ENCODE data around the gene CLASP1.
A peak's percentile ranks its signal among the peaks of the same experiment; 100 is the strongest.
"Not testable (repeated sequence)": the region's sequence is repeated elsewhere in the genome, so short reads cannot be mapped to it uniquely, and the experiment has no call there.

CLASP1 gene

DNA sequence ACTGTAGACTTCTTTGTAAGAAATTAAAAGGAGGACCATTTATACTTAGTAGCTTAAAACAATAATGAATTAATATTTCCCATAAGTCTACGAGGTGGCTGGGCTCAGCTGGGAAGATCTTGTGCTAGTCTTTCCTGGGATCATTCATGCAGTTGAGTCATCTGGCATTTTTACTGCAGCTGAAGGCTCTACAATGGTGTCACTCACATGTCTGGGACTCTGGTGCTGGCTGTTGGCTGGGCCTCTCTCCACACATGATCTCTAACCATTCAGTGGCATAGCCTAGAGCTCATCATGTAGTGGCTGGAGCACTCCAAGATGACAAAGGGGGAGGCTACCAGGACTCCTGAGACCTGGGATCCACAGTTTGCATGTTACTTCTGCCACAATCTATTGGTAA lies 35.5 kb downstream of the CLASP1 start:
- peaks cover 11% of the 10 kb centered on the region for H3K4me1 ChIP-seq (ENCODE audit: low read length)
- no peak overlapping the region for H2AFZ ChIP-seq (ENCODE audit: low read depth, low read length)
- H3K27me3 ChIP-seq (ENCODE audit: low read depth, low read length) = no peaks in the 10 kb centered on the region
- no peak overlapping the region for H3K9ac ChIP-seq (ENCODE audit: low read length)
- H3K9me3 ChIP-seq (ENCODE audit: insufficient read depth, low read length) = peaks cover 4% of the 10 kb centered on the region; the same call in 1 of the 2 replicates
- no peaks in the 10 kb centered on the region for H3K36me3 ChIP-seq (replicated peaks; ENCODE audit: low read depth, low read length)
- TF ChIP-seq, protein P1, sequence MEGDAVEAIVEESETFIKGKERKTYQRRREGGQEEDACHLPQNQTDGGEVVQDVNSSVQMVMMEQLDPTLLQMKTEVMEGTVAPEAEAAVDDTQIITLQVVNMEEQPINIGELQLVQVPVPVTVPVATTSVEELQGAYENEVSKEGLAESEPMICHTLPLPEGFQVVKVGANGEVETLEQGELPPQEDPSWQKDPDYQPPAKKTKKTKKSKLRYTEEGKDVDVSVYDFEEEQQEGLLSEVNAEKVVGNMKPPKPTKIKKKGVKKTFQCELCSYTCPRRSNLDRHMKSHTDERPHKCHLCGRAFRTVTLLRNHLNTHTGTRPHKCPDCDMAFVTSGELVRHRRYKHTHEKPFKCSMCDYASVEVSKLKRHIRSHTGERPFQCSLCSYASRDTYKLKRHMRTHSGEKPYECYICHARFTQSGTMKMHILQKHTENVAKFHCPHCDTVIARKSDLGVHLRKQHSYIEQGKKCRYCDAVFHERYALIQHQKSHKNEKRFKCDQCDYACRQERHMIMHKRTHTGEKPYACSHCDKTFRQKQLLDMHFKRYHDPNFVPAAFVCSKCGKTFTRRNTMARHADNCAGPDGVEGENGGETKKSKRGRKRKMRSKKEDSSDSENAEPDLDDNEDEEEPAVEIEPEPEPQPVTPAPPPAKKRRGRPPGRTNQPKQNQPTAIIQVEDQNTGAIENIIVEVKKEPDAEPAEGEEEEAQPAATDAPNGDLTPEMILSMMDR (IDR thresholded peaks at IDR 0.05; ENCODE audit: low read depth, low read length) = no peak
- no peak for TF ChIP-seq EZH2phosphoT487 (IDR thresholded peaks at IDR 0.05; ENCODE audit: low read depth)
- H4K20me1 ChIP-seq (ENCODE audit: insufficient read depth, low read length) = peaks cover 21% of the 10 kb centered on the region
- no peak overlapping the region for H3K4me3 ChIP-seq (ENCODE audit: low read length)
- H3K79me2 ChIP-seq (ENCODE audit: low read length) = peaks cover 49% of the 10 kb centered on the region
- H3K4me2 ChIP-seq (ENCODE audit: low read length) = no peak overlapping the region
- H3K27ac ChIP-seq (ENCODE audit: low read length) = no peak overlapping the region

DNA sequence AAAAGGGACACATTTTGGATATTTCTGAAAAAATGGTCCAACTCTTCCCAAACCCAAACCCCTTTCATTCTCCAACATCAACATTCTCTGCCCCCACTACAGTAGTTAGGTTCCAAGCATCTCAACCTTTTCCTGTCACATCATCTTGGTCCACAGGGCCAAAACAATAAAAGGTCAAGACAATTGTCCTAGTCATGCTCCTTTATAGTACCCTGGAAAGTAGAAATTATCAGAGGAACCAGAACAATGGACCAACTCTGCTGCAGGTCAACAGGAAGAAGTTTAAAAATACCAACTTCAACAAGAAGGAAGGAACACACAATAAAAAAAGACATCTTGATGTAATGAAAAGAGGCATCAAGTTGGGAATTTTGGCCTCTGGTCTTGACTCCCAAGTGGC lies 36.1 kb downstream of the CLASP1 start:
- TF ChIP-seq, protein P1 (IDR thresholded peaks at IDR 0.05; ENCODE audit: low read depth, low read length) = no peak
- TF ChIP-seq EZH2phosphoT487 (IDR thresholded peaks at IDR 0.05; ENCODE audit: low read depth) = no peak
- H2AFZ ChIP-seq (ENCODE audit: low read depth, low read length) = no peak overlapping the region
- H3K4me3 ChIP-seq (ENCODE audit: low read length) = no peak overlapping the region
- no peak overlapping the region for H3K4me2 ChIP-seq (ENCODE audit: low read length)
- peaks cover 54% of the 10 kb centered on the region for H3K79me2 ChIP-seq (ENCODE audit: low read length)
- peaks cover 11% of the 10 kb centered on the region for H3K4me1 ChIP-seq (ENCODE audit: low read length)
- H3K9ac ChIP-seq (ENCODE audit: low read length) = no peak overlapping the region
- H3K36me3 ChIP-seq (replicated peaks; ENCODE audit: low read depth, low read length) = peaks cover 3% of the 10 kb centered on the region
- peaks cover 4% of the 10 kb centered on the region; the same call in 1 of the 2 replicates for H3K9me3 ChIP-seq (ENCODE audit: insufficient read depth, low read length)
- no peaks in the 10 kb centered on the region for H3K27me3 ChIP-seq (ENCODE audit: low read depth, low read length)
- no peak overlapping the region; the same call in 1 of the 2 replicates for H3K27ac ChIP-seq (ENCODE audit: low read length)
- peaks cover 22% of the 10 kb centered on the region for H4K20me1 ChIP-seq (ENCODE audit: insufficient read depth, low read length)

DNA sequence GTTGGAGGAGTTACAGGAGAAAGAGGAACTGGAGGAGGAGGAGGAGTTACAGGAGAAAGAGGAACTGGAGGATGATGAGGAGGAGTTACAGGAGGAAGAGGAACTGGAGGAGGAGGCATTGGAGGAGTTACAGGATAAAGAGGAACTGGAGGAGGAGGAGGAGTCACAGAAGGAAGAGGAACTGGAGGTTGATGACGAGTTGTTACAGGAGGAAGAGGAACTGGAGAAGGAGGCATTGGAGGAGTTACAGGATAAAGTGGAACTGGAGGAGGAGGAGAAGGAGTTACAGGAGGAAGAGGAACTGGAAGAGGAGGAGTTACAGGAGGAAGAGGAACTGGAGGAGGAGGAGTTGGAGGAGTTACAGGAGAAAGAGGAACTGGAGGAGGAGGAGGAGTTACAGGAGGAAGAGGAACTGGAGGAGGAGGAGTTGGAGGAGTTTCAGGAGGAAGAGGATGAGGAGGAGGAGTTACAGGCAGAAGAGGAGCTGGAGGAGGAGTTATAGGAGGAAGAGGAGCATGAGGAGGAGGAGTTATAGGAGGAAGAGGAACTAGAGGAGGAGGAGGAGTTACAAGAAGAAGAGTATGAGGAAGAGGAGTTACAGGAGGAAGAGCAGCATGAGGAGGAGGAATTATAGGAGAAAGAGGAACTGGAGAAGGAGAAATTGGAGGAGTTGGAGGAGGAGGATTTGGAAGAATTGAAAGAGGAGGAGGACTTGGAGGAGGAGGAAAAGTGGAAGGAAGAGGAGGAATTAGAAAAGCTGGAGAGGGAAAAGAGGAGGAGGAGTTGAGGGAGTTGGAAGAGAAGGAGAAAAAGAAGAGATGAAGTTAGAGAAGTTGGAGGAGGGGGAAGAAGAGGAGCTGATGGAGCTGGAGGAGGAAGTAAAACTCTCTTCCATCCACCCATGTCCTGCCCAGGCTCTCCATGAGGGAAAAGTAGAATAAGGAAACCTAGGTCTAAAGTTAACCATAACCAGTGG lies 37.2 kb downstream of the CLASP1 start:
- Histone ChIP-seq H3K27ac (ENCODE audit: low read length) (peak overlapping the region; percentile 41), H3K36me3 (replicated peaks; ENCODE audit: low read depth, low read length) (peaks cover 3% of the 10 kb centered on the region), H3K4me2 (ENCODE audit: low read length) (no peak overlapping the region), H3K4me1 (ENCODE audit: low read length) (peaks cover 11% of the 10 kb centered on the region), H2AFZ (ENCODE audit: low read depth, low read length) (no peak overlapping the region), H3K9me3 (ENCODE audit: insufficient read depth, low read length) (peaks cover 4% of the 10 kb centered on the region; the same call in 1 of the 2 replicates), H3K9ac (ENCODE audit: low read length) (no peak overlapping the region), H3K27me3 (ENCODE audit: low read depth, low read length) (no peaks in the 10 kb centered on the region), H3K79me2 (ENCODE audit: low read length) (peaks cover 54% of the 10 kb centered on the region), H3K4me3 (ENCODE audit: low read length) (no peak overlapping the region), H4K20me1 (ENCODE audit: insufficient read depth, low read length) (peaks cover 17% of the 10 kb centered on the region)
- TF ChIP-seq, protein P1 (IDR thresholded peaks at IDR 0.05; ENCODE audit: low read depth, low read length) = no peak
- no peak for TF ChIP-seq EZH2phosphoT487 (IDR thresholded peaks at IDR 0.05; ENCODE audit: low read depth)

DNA sequence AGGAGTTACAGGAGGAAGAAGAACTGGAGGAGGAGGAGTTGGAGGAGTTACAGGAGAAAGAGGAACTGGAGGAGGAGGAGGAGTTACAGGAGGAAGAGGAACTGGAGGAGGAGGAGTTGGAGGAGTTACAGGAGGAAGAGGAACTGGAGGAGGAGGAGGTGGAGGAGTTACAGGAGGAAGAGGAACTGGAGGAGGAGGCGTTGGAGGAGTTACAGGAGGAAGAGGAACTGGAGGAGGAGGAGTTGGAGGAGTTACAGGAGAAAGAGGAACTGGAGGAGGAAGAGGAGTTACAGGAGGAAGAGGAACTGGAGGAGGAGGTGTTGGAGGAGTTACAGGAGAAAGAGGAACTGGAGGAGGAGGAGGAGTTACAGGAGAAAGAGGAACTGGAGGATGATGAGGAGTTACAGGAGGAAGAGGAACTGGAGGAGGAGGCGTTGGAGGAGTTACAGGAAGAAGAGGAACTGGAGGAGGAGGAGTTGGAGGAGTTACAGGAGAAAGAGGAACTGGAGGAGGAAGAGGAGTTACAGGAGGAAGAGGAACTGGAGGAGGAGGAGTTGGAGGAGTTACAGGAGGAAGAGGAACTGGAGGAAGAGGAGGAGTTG lies 38.1 kb downstream of the CLASP1 start:
- Histone ChIP-seq H3K4me1 (ENCODE audit: low read length) (peaks cover 11% of the 10 kb centered on the region), H3K27ac (ENCODE audit: low read length) (peak overlapping the region; percentile 41; the same call in 1 of the 2 replicates), H3K79me2 (ENCODE audit: low read length) (peaks cover 54% of the 10 kb centered on the region), H4K20me1 (ENCODE audit: insufficient read depth, low read length) (peaks cover 20% of the 10 kb centered on the region)
- H2AFZ ChIP-seq (ENCODE audit: low read depth, low read length); H3K9me3 ChIP-seq (ENCODE audit: insufficient read depth, low read length); H3K27me3 ChIP-seq (ENCODE audit: low read depth, low read length); H3K4me2 ChIP-seq (ENCODE audit: low read length); H3K36me3 ChIP-seq (replicated peaks; ENCODE audit: low read depth, low read length); H3K4me3 ChIP-seq (ENCODE audit: low read length); H3K9ac ChIP-seq (ENCODE audit: low read length): not testable (repeated sequence)

DNA sequence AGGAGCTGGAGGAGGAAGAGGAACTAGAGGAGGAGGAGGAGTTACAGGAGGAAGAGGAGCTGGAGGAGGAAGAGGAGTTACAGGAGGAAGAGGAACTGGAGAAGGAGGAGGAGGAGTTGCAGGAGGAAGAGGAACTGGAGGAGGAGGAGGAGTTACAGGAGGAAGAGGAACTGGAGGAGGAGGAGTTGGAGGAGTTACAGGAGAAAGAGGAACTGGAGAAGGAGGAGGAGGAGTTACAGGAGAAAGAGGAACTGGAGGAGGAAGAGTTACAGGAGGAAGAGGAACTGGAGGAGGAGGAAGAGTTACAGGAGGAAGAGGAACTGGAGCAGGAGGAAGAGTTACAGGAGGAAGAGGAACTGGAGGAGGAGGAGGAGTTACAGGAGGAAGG lies 38.8 kb downstream of the CLASP1 start:
- not testable (repeated sequence) for H3K27ac ChIP-seq (ENCODE audit: low read length); H3K4me2 ChIP-seq (ENCODE audit: low read length); H3K9me3 ChIP-seq (ENCODE audit: insufficient read depth, low read length); H2AFZ ChIP-seq (ENCODE audit: low read depth, low read length); H3K4me3 ChIP-seq (ENCODE audit: low read length); H3K27me3 ChIP-seq (ENCODE audit: low read depth, low read length); H3K36me3 ChIP-seq (replicated peaks; ENCODE audit: low read depth, low read length); H3K9ac ChIP-seq (ENCODE audit: low read length)
- Histone ChIP-seq H3K4me1 (ENCODE audit: low read length) (peaks cover 11% of the 10 kb centered on the region), H4K20me1 (ENCODE audit: insufficient read depth, low read length) (peaks cover 26% of the 10 kb centered on the region), H3K79me2 (ENCODE audit: low read length) (peaks cover 58% of the 10 kb centered on the region)
